HCT116 (cell line): ENCODE results near the gene GOLT1A. TPM values are rescaled to one million over a fixed set of nuclear protein-coding genes. Genes with fewer than 3 reads are reported as not detected.

Experiments
- ATAC-seq: fragments of 200-7000 bp; cut with Tn5 transposase; 2 replicates; pipeline ENCODE4 v1.9.1; 2020; ENCODE audit warnings: mild to moderate bottlenecking, moderate library complexity
- BruUV-seq: library from RNA; stranded (reverse); fragments of 400-500 nt; replicated peaks from 2 replicates; lab custom pipeline; 2021; lab: Mats Ljungman, UMichigan
- CTCF ChIA-PET: fragments of 300-600 bp; sonication (Branson Sonifier 250); formaldehyde crosslinking; loops from one replicate; lab custom pipeline; 2021; ENCODE audit warnings: antibody characterized with exemption; lab: Charles Lee
- POLR2A ChIA-PET: fragments of 300-600, 350-600 bp; sonication (Branson Sonifier 250); formaldehyde crosslinking; loops from one replicate; lab custom pipeline; 2021; ENCODE audit warnings: antibody characterized with exemption; lab: Charles Lee
- RAD21 ChIA-PET, 2 experiments: fragments of 300-600 bp; sonication (Branson Sonifier 250); formaldehyde crosslinking; loops; one replicate each; lab custom pipeline; 2023; ENCODE audit warnings: low total read pairs in 2 of 2; ENCODE audit not compliant: uncharacterized antibody in 2 of 2, unreplicated experiment in 2 of 2, low non-redundant PET in 1 of 2; lab: Charles Lee
- DNase-seq: peaks from one replicate; pipeline ENCODE4 v3.0.0-alpha.2; 2010; ENCODE audit warnings: low read depth, low spot score
- H2AFZ ChIP-seq: fragments of 200-600 bp; shearing (Covaris generic), sonication (generic); 2 replicates; pipeline ENCODE4 v1.6.1; 2017; ENCODE audit warnings: low read depth, mixed run types, mixed read lengths, antibody characterized with exemption, low read length; ENCODE audit not compliant: poor library complexity, severe bottlenecking
- H3K27ac ChIP-seq: 2 replicates; pipeline ENCODE4 v1.5.1; 2012; ENCODE audit warnings: low read depth, low read length
- H3K27me3 ChIP-seq: fragments of 200-600 bp; sonication (generic); 2 replicates; pipeline ENCODE4 v1.6.1; 2016; ENCODE audit warnings: mixed run types, low read length, mixed read lengths; ENCODE audit not compliant: insufficient read depth
- H3K36me3 ChIP-seq, 2 experiments: fragments of 200-500 bp in 1 of 2; fragments of 200-600 bp in 1 of 2; sonication (Bioruptor generic) in 1 of 2; sonication (generic) in 1 of 2; 2 replicates each; pipeline versions ENCODE4 v1.5.1 to v1.6.1; 2014 to 2016; ENCODE audit warnings: low read length in 2 of 2, inconsistent platforms in 1 of 2, mixed read lengths in 1 of 2, mixed run types in 1 of 2; ENCODE audit not compliant: insufficient read depth in 2 of 2, control insufficient read depth in 1 of 2
- H3K4me1 ChIP-seq, 2 experiments: fragments of 200-600 bp in 1 of 2; sonication (generic) in 1 of 2; 2 replicates each; pipeline versions ENCODE4 v1.5.1 to v1.6.1; 2012 to 2017; ENCODE audit warnings: low read length in 2 of 2, inconsistent platforms in 1 of 2, mild to moderate bottlenecking in 1 of 2, mixed read lengths in 1 of 2, mixed run types in 1 of 2, moderate library complexity in 1 of 2; ENCODE audit not compliant: insufficient read depth in 2 of 2, control insufficient read depth in 1 of 2
- H3K4me2 ChIP-seq: fragments of 200-600 bp; sonication (generic); 2 replicates; pipeline ENCODE4 v1.6.1; 2017; ENCODE audit warnings: mixed run types, low read length, mixed read lengths
- H3K4me3 ChIP-seq, 2 experiments: fragments of 200-600 bp in 1 of 2; sonication (generic) in 1 of 2; replicated peaks in 1 of 2; 2 replicates each; pipeline ENCODE4 v1.5.1; 2011 to 2016; ENCODE audit warnings: low read length in 2 of 2, control low read depth in 1 of 2, low read depth in 1 of 2, mild to moderate bottlenecking in 1 of 2, mixed read lengths in 1 of 2, mixed run types in 1 of 2
- H3K79me2 ChIP-seq: fragments of 200-600 bp; sonication (generic); 2 replicates; pipeline ENCODE4 v1.6.1; 2017; ENCODE audit warnings: mild to moderate bottlenecking, mixed run types, low read length, moderate library complexity, mixed read lengths; ENCODE audit not compliant: insufficient read depth
- H3K9ac ChIP-seq: fragments of 200-600 bp; sonication (generic); 2 replicates; pipeline ENCODE4 v1.6.1; 2016; ENCODE audit warnings: low read length, mixed read lengths
- H3K9me2 ChIP-seq: fragments of 200-600 bp; sonication (generic), shearing (Covaris generic); 2 replicates; pipeline ENCODE4 v1.6.1; 2017; ENCODE audit warnings: mixed run types, mild to moderate bottlenecking, moderate library complexity; ENCODE audit not compliant: insufficient read depth
- H3K9me3 ChIP-seq, 2 experiments: fragments of 200-500 bp in 1 of 2; fragments of 200-600 bp in 1 of 2; sonication (Bioruptor generic) in 1 of 2; sonication (generic) in 1 of 2; 2 replicates each; pipeline ENCODE4 v1.6.1; 2014 to 2017; ENCODE audit warnings: low read length in 2 of 2, mixed read lengths in 2 of 2, inconsistent platforms in 1 of 2, low read depth in 1 of 2, mild to moderate bottlenecking in 1 of 2, mixed run types in 1 of 2, moderate library complexity in 1 of 2; ENCODE audit not compliant: control insufficient read depth in 1 of 2, insufficient read depth in 1 of 2
- H4K20me1 ChIP-seq: fragments of 200-600 bp; sonication (generic), shearing (Covaris generic); 2 replicates; pipeline ENCODE4 v1.6.1; 2017; ENCODE audit warnings: mixed run types, mild to moderate bottlenecking, moderate library complexity; ENCODE audit not compliant: insufficient read depth
- CBX3 ChIP-seq: IDR thresholded peaks from 2 replicates; pipeline ENCODE4 v1.6.1; 2012; ENCODE audit warnings: low read depth
- EGR1 ChIP-seq: IDR thresholded peaks from 2 replicates; pipeline ENCODE4 v1.6.1; 2012; ENCODE audit warnings: low read depth
- JUND ChIP-seq: IDR thresholded peaks from 2 replicates; pipeline ENCODE4 v1.6.1; 2012
- POLR2A ChIP-seq: IDR thresholded peaks from 2 replicates; pipeline ENCODE4 v1.7.0; 2011; ENCODE audit warnings: borderline replicate concordance; ENCODE audit not compliant: insufficient read depth, insufficient read length; ENCODE audit errors: extremely low read depth
- RAD21 ChIP-seq: IDR thresholded peaks from 2 replicates; pipeline ENCODE4 v1.6.1; 2012; ENCODE audit warnings: low read depth, mild to moderate bottlenecking
- TCF7L2 ChIP-seq: IDR thresholded peaks from 2 replicates; pipeline ENCODE4 v1.7.0; 2011; ENCODE audit warnings: borderline replicate concordance, inconsistent platforms; ENCODE audit not compliant: insufficient read depth, insufficient read length; ENCODE audit errors: extremely low read depth
- intact Hi-C: fragments of 100-400 bp; cut with micrococcal nuclease; formaldehyde crosslinking; loops from 2 replicates; pipeline ENCODE4 v1.10.0; 2022
- total RNA-seq: library from RNA; stranded (reverse); gene quantifications from one replicate; pipeline ENCODE4 v1.2.1, GENCODE V29; 2021; ENCODE audit not compliant: unreplicated experiment
- TF ChIP-seq, protein P1 (sequence below), 3 experiments: fragments of 200-600 bp in 1 of 3; sonication (generic) in 1 of 3; IDR thresholded peaks in 2 of 3; conservative IDR thresholded peaks in 1 of 3; 2 replicates each; pipeline ENCODE4 v1.5.1; 2012 to 2017; ENCODE audit warnings: low read depth in 2 of 3, low read length in 2 of 3, antibody characterized with exemption in 1 of 3, borderline replicate concordance in 1 of 3, control low read depth in 1 of 3, mild to moderate bottlenecking in 1 of 3, mixed read lengths in 1 of 3, mixed run types in 1 of 3, moderate library complexity in 1 of 3; ENCODE audit not compliant: insufficient read depth in 1 of 3
- TF ChIP-seq, protein P2 (sequence below): IDR thresholded peaks from 2 replicates; pipeline ENCODE4 v1.6.1; 2012; ENCODE audit warnings: low read depth

GOLT1A gene
- total RNA-seq, 1 experiment from 2014 or later: 8.0 TPM

DNA sequence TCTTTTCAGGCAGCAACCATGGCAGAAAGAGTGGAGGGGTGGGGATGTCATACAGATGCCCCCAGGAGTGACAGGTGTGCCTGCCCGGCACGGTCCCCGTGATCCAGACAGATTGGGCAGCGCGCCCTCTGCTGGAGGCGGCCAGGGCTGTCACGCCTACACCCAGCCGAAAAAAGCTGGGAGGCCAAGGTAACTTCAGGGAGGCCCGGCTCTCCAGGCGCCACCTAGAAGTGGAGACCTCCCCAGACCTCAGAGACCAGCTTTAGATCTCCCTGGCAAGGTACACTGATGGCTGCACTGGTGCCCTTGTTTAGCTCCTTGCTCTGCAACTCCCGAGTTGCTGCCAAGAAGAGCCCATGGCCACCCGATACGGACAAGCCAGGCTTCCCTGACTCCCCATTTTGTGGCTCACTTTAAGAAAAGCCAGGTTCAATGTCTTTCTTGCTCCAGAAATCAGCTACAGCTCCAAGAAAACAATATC, 6.6 kb downstream of the GOLT1A start:
- ChIA-PET POLR2A (no interaction called here), RAD21 (interaction anchor here (0.9 to 3.3 kb wide), 4 partner anchors 9 to 191 kb away, joined by 3 to 17 read pairs (median 4); no protein-coding TSS in a partner anchor), CTCF (interaction anchor here (0.6 to 3.3 kb wide), 23 partner anchors 8 to 349 kb away, joined by 3 to 53 read pairs (median 3); partner anchors contain the start of gene SNRPE)
- BruUV-seq: no TSS peak
- Histone ChIP-seq H3K9ac (no peak overlapping the region), H2AFZ (no peak overlapping the region), H3K4me1 (peaks cover 8 to 27% of the 10 kb centered on the region in 2 experiments), H3K4me3 (no peak overlapping the region), H3K79me2 (0 out of 2 replicates have a peak, but pooled peaks cover 4% of the 10 kb centered on the region), H3K27ac (no peak overlapping the region), H4K20me1 (no peaks in the 10 kb centered on the region), H3K4me2 (peak overlapping the region; percentile 22; the same call in 1 of the 2 replicates), H3K9me2 (no peaks in the 10 kb centered on the region), H3K27me3 (no peaks in the 10 kb centered on the region), H3K9me3 (no peaks in the 10 kb centered on the region), H3K36me3 (no peaks in the 10 kb centered on the region)
- ATAC-seq: peak; percentile 99
- TF ChIP-seq, protein P1, sequence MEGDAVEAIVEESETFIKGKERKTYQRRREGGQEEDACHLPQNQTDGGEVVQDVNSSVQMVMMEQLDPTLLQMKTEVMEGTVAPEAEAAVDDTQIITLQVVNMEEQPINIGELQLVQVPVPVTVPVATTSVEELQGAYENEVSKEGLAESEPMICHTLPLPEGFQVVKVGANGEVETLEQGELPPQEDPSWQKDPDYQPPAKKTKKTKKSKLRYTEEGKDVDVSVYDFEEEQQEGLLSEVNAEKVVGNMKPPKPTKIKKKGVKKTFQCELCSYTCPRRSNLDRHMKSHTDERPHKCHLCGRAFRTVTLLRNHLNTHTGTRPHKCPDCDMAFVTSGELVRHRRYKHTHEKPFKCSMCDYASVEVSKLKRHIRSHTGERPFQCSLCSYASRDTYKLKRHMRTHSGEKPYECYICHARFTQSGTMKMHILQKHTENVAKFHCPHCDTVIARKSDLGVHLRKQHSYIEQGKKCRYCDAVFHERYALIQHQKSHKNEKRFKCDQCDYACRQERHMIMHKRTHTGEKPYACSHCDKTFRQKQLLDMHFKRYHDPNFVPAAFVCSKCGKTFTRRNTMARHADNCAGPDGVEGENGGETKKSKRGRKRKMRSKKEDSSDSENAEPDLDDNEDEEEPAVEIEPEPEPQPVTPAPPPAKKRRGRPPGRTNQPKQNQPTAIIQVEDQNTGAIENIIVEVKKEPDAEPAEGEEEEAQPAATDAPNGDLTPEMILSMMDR (IDR thresholded peaks at IDR 0.05 in 2 of 3, conservative IDR thresholded peaks at IDR 0.05 in 1 of 3; ENCODE audit: borderline replicate concordance in 1 of 3, insufficient read depth in 1 of 3, low read depth in 2 of 3, low read length in 2 of 3): peak; percentile 87 to 95 (median 91)
- TF ChIP-seq EGR1: no peak
- TF ChIP-seq TCF7L2: peak; percentile 8
- TF ChIP-seq JUND: no peak
- TF ChIP-seq, protein P2, sequence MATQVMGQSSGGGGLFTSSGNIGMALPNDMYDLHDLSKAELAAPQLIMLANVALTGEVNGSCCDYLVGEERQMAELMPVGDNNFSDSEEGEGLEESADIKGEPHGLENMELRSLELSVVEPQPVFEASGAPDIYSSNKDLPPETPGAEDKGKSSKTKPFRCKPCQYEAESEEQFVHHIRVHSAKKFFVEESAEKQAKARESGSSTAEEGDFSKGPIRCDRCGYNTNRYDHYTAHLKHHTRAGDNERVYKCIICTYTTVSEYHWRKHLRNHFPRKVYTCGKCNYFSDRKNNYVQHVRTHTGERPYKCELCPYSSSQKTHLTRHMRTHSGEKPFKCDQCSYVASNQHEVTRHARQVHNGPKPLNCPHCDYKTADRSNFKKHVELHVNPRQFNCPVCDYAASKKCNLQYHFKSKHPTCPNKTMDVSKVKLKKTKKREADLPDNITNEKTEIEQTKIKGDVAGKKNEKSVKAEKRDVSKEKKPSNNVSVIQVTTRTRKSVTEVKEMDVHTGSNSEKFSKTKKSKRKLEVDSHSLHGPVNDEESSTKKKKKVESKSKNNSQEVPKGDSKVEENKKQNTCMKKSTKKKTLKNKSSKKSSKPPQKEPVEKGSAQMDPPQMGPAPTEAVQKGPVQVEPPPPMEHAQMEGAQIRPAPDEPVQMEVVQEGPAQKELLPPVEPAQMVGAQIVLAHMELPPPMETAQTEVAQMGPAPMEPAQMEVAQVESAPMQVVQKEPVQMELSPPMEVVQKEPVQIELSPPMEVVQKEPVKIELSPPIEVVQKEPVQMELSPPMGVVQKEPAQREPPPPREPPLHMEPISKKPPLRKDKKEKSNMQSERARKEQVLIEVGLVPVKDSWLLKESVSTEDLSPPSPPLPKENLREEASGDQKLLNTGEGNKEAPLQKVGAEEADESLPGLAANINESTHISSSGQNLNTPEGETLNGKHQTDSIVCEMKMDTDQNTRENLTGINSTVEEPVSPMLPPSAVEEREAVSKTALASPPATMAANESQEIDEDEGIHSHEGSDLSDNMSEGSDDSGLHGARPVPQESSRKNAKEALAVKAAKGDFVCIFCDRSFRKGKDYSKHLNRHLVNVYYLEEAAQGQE: no peak
- no peak for TF ChIP-seq POLR2A
- TF ChIP-seq CBX3: no peak
- peak; percentile 79 for TF ChIP-seq RAD21
- intact Hi-C loops: loop anchor here (1.0 to 2.0 kb wide), 2 partner anchors 45 to 346 kb away; partner anchors contain the start of gene SNRPE
- peak; percentile 18 for DNase-seq
